Umbilical cord (tissue), 2 donors: Measurements from ENCODE around the gene ADCY9. TPM values are rescaled to one million over a fixed set of nuclear protein-coding genes. Genes with fewer than 3 reads are reported as not detected.

Experiments used
- DNase-seq: peaks from one replicate; pipeline ENCODE4 v3.0.0-alpha.2; 2015; ENCODE audit warnings: low spot score
- total RNA-seq: library from RNA; depleted of rRNA; stranded (reverse); fragments of >200 nt; gene quantifications from one replicate; pipeline ENCODE4 v1.2.3, GENCODE V29; 2014; ENCODE audit warnings: low replicate concordance; ENCODE audit not compliant: insufficient read depth

ADCY9 gene
- total RNA-seq, 1 donor from 2014 or later = 19.0 TPM

DNA sequence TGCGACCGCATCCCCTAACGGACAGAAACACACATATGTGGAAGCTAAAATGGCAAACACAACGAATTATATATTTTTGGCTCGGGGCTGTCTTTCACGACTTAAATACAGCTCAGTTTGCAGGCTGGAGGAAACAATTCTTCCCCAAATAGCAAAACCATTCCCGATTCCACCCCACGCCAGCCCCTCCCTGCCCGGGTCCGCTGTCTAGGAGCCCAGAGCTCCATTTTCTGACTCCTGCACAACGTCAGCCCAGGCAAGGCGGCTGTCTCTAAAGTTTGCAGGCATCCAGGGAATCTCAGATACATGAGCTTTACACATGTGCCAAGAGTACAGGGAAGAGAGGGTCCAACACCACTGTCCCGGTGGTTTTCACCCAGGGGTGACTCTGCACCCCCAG lies 110.5 kb downstream of the ADCY9 start:
- no peak for DNase-seq

GRCh38 chr16:4005281-4005680 lies 111.0 kb downstream of the ADCY9 start:
- DNase-seq = no peak

DNA sequence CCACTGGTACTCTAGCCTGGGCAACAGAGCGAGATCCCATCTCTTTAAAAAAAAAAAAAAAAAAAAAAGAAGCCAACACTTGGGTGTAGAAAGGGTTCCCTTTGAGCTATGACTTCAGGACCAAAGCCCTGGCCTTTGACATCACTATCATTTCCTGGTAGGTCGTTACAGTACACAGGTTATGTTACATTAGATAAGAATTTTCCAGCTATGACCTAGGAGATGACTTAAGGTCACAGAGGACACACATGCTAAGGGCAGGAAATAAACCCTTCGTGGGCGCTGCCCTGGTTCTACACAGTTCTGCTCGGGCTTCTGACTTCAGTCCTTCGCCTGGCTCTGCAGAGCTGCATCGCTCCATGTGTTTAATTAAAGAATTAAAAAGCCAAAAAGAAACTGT lies 112.0 kb downstream of the ADCY9 start:
- DNase-seq = no peak

DNA sequence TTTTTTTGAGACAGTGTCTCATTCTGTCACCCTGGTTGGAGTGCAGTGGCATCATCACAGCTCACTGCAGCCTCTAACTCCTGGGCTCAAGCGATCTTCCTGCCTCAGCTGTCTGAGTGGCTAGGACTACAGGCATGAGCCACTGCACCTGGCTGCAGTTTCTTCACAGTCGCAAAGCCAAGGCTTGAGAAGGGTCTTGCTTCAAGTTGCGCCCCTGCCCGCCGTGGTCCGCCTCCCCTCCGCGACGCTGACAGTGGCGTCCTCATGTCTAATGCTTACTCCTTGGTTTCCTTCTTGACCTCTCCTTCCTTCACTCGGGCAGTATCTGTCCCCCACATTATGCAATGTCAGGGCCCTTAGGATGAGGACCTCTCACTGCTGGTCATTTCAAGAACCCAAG lies 112.7 kb downstream of the ADCY9 start:
- DNase-seq = no peak

- no peak for DNase-seq
These were observed 113.1 kb downstream of the ADCY9 start for GRCh38 chr16:4003166-4003565.

GRCh38 chr16:4002121-4002520 lies 114.1 kb downstream of the ADCY9 start:
- DNase-seq = no peak

GRCh38 chr16:3999479-4000325 lies 116.5 kb downstream of the ADCY9 start:
- peak; percentile 98 for DNase-seq

GRCh38 chr16:3998793-3999478 lies 117.3 kb downstream of the ADCY9 start:
- DNase-seq = peak; percentile 75

DNA sequence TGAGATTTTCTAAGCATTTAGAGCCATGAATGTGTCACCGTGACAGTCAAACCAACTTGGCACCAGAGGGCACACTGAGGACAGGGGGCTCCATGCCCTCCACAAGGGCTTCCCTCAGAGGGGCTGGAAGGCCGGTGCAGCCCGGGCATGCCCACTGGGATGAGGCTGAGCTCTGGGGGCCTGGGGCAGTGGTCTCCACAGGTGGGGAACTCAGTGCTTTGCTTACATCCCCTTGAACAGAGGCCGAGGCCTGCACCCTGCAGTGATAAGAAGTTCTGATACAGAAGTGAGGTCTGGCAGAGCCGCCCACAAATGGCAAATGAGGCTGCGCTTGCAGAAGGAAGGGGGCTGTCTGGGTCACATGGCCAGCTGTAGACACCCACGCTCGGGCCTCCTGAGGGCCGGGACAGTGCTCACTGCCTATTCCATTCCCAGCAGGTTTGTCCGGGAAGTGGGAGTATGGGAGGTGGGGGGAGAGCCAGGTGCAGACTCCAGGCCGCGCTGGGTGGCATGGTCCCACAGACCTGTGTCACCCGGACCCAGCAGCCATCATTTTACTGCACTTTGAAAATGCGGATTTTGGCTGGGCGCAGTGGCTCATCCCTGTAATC lies 118.9 kb downstream of the ADCY9 start:
- no peak for DNase-seq

GRCh38 chr16:3995001-3995400 lies 121.2 kb downstream of the ADCY9 start:
- DNase-seq = no peak

GRCh38 chr16:3993052-3993785 lies 123.0 kb downstream of the ADCY9 start:
- no peak for DNase-seq

DNA sequence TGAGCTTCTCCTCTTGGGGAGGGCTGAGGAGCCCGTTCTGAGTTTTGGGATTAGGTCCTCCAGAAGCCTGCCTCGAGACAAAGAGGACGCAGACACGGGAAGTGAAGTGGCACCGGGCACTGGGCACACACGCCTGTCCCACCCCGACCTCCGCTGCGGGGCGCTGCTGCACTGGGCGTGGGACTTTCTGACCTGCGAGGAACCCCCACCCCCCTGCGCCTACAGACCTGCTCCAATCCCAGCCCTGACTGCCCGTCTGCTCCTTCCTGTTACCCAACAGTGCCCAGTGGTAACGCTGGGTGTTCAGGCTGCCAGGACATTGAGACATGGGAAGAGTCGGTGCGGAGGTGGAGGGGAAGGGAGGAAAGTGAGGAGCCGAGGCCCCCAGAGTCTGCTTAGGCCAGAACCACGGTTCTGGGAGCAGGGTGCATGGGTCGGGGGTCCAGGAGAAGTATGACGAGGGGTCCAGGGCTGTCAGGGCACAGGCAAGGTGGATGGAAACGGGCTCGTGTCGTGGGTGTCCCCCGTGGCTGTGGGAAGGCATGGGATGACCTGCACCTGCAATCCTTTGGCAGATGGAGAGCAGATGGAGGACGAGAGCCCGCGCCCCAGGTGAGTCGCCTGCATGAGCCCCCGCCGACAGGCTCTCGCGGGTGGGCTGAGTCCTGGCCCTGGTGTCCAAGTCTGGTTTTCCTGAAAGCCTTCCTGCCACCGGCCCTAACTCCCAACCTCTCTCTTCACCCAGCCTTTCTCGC lies 123.8 kb downstream of the ADCY9 start:
- DNase-seq = no peak

- no peak for DNase-seq
These were observed 127.4 kb downstream of the ADCY9 start for GRCh38 chr16:3988824-3989223.

GRCh38 chr16:3988011-3988410 lies 128.2 kb downstream of the ADCY9 start:
- no peak for DNase-seq

GRCh38 chr16:3987231-3987630 lies 129.0 kb downstream of the ADCY9 start:
- DNase-seq = no peak

DNA sequence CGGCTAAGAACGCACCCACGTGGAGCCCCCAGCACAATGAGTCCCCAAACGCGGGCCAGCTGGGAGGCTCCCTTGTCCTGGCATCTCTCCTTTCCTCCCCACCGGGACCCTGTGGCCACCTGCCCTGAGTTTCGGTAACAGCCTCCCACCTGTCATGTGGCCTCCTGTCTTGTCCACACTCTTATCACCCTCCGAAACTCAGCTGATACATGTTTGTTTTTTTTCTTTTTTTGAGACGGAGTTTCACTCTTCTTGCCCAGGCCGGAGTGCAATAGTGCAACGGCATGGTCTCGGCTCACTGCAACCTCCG lies 130.1 kb downstream of the ADCY9 start:
- no peak for DNase-seq

GRCh38 chr16:3984111-3985060 lies 131.9 kb downstream of the ADCY9 start:
- DNase-seq = no peak

DNA sequence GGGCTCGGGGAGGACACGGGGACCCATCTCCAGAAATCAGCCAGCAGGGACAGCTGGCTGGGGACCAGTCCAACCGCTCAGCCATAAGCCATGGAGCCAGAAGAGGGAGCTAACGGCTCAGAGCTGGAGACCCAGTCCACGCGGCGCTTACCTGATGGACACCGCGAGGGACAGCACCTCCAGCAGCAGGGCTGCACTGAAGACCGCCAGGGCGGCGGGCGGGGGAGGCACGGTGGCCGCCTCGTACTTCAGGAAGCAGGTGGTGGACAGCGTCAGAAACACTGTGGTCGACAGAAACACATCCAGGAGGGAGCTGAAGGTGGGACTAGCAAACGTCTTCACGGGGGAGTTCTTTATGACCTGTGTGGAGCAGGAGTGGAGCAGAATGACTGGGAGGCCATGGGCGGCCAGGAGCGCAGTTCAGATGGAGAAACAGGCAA lies 133.1 kb downstream of the ADCY9 start:
- peak; percentile 62 for DNase-seq

DNA sequence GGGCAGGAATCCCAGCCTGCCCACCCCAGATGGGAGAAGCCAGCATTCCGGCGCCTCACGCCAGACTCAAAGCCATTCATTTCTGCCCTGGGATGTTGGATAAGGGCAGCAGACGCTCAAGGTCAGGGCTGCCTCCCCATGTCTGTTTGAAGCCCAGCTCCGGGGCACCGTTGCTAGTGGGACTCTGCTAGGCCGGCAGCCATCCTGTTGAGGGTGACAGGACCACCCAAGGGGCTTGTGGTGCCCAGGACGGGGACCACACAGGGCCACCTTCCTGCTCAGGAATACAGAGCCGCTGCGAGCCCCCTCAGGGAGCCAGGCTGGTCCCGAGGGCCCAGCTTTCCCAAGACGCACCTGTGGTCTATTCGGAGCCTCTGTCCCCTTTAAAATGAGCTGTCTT lies 134.0 kb downstream of the ADCY9 start:
- DNase-seq = no peak
